IMR-90 (cell line): Measurements from ENCODE around the gene STAP1. TPM values are rescaled to one million over a fixed set of nuclear protein-coding genes. Genes with fewer than 3 reads are reported as not detected.

ENCODE experiments used
- ATAC-seq: fragments of 200-7000 bp; cut with Tn5 transposase; 2 replicates; pipeline ENCODE4 v1.9.1; 2020; ENCODE audit warnings: low read depth, mild to moderate bottlenecking, moderate library complexity
- BruUV-seq: library from RNA; stranded (reverse); fragments of 400-500 nt; replicated peaks from 2 replicates; lab custom pipeline; 2021; lab: Mats Ljungman, UMichigan
- CTCF ChIA-PET: fragments of 300-600 bp; formaldehyde crosslinking; extraction: SDS; loops from one replicate; lab custom pipeline; 2021; ENCODE audit warnings: antibody characterized with exemption; lab: Yijun Ruan, JAX
- POLR2A ChIA-PET: fragments of 300-600 bp; sonication (Branson Sonifier 250); formaldehyde crosslinking; loops from one replicate; lab custom pipeline; 2022; ENCODE audit warnings: antibody characterized with exemption; ENCODE audit not compliant: unreplicated experiment; lab: Charles Lee
- DNase-seq: peaks from one replicate; pipeline ENCODE4 v3.0.0; 2013
- H2AFZ ChIP-seq: replicated peaks from 2 replicates; pipeline ENCODE3; 2013; ENCODE audit warnings: low read length, mild to moderate bottlenecking; ENCODE audit not compliant: poor library complexity
- H2AK5ac ChIP-seq: 2 replicates; pipeline ENCODE4 v1.6.1; 2013; ENCODE audit warnings: low read depth, low read length, inconsistent platforms
- H2AK9ac ChIP-seq: replicated peaks from 2 replicates; pipeline ENCODE3; 2013; ENCODE audit warnings: mild to moderate bottlenecking, low read depth, low read length, moderate library complexity; ENCODE audit not compliant: poor library complexity
- H2BK120ac ChIP-seq: 2 replicates; pipeline ENCODE4 v1.6.1; 2013; ENCODE audit warnings: low read depth, low read length, inconsistent platforms
- H2BK15ac ChIP-seq: 3 replicates; pipeline ENCODE4 v1.6.1; 2013; ENCODE audit warnings: low read depth, low read length, inconsistent platforms
- H2BK20ac ChIP-seq: 2 replicates; pipeline ENCODE4 v1.6.1; 2013; ENCODE audit warnings: low read depth, mild to moderate bottlenecking, inconsistent platforms, low read length, moderate library complexity
- H2BK5ac ChIP-seq: 2 replicates; pipeline ENCODE4 v1.6.1; 2013; ENCODE audit warnings: mild to moderate bottlenecking, low read depth, low read length, inconsistent platforms; ENCODE audit not compliant: poor library complexity, severe bottlenecking
- H3K14ac ChIP-seq: replicated peaks from 2 replicates; pipeline ENCODE4 v1.6.1; 2013; ENCODE audit warnings: low read depth, low read length, inconsistent platforms
- H3K18ac ChIP-seq: 2 replicates; pipeline ENCODE4 v1.6.1; 2013; ENCODE audit warnings: low read depth, low read length, control low read depth
- H3K23ac ChIP-seq: 2 replicates; pipeline ENCODE4 v1.6.1; 2013; ENCODE audit warnings: low read depth, low read length, inconsistent platforms
- H3K27ac ChIP-seq: 2 replicates; pipeline ENCODE4 v1.5.1; 2013; ENCODE audit warnings: mild to moderate bottlenecking, control low read depth, low read length; ENCODE audit not compliant: insufficient read depth
- H3K27me3 ChIP-seq: 2 replicates; pipeline ENCODE4 v1.6.1; 2013; ENCODE audit warnings: low read length; ENCODE audit not compliant: control insufficient read depth, insufficient read depth
- H3K36me3 ChIP-seq: 2 replicates; pipeline ENCODE4 v1.6.1; 2013; ENCODE audit warnings: low read length, mixed read lengths; ENCODE audit not compliant: control insufficient read depth, insufficient read depth
- H3K4ac ChIP-seq: 2 replicates; pipeline ENCODE4 v1.6.1; 2013; ENCODE audit warnings: low read depth, low read length, inconsistent platforms
- H3K4me1 ChIP-seq: 2 replicates; pipeline ENCODE4 v1.6.1; 2013; ENCODE audit warnings: low read length, mixed read lengths; ENCODE audit not compliant: control insufficient read depth, insufficient read depth
- H3K4me2 ChIP-seq: 2 replicates; pipeline ENCODE4 v1.6.1; 2013; ENCODE audit warnings: low read depth, mild to moderate bottlenecking, control low read depth, low read length, moderate library complexity
- H3K4me3 ChIP-seq: 2 replicates; pipeline ENCODE4 v1.5.1; 2013; ENCODE audit warnings: low read depth, mild to moderate bottlenecking, control low read depth, low read length, moderate library complexity; ENCODE audit not compliant: insufficient read depth
- H3K56ac ChIP-seq: 2 replicates; pipeline ENCODE4 v1.6.1; 2013; ENCODE audit warnings: low read length, inconsistent platforms; ENCODE audit not compliant: insufficient read depth; ENCODE audit errors: extremely low read depth
- H3K79me1 ChIP-seq, 2 experiments: 2 replicates each; pipeline ENCODE4 v1.6.1; 2013; ENCODE audit warnings: low read length in 2 of 2, inconsistent platforms in 1 of 2, low read depth in 1 of 2
- H3K9ac ChIP-seq: 2 replicates; pipeline ENCODE4 v1.6.1; 2013; ENCODE audit warnings: low read depth, low read length, control low read depth
- H3K9me1 ChIP-seq: 2 replicates; pipeline ENCODE4 v1.6.1; 2013; ENCODE audit warnings: low read length, inconsistent platforms; ENCODE audit not compliant: insufficient read depth
- H3K9me3 ChIP-seq: 2 replicates; pipeline ENCODE4 v1.6.1; 2013; ENCODE audit warnings: low read length; ENCODE audit not compliant: control insufficient read depth, insufficient read depth
- H4K20me1 ChIP-seq: 2 replicates; pipeline ENCODE4 v1.6.1; 2013; ENCODE audit warnings: low read length, inconsistent platforms; ENCODE audit not compliant: insufficient read depth
- H4K5ac ChIP-seq: 2 replicates; pipeline ENCODE4 v1.6.1; 2013; ENCODE audit warnings: mild to moderate bottlenecking, low read depth, low read length, control low read depth
- H4K8ac ChIP-seq, 2 experiments: 2 replicates each; pipeline ENCODE4 v1.6.1; 2013; ENCODE audit warnings: low read depth in 2 of 2, low read length in 2 of 2, control low read depth in 1 of 2, inconsistent platforms in 1 of 2
- H4K91ac ChIP-seq: 2 replicates; pipeline ENCODE4 v1.6.1; 2013; ENCODE audit warnings: low read depth, low read length, inconsistent platforms; ENCODE audit not compliant: insufficient read depth
- CEBPB ChIP-seq: IDR thresholded peaks from 2 replicates; pipeline ENCODE4 v1.6.1; 2012; ENCODE audit warnings: low read depth, low read length, improper control_type of control experiment
- FOS ChIP-seq: fragments of 150-350 bp; IDR thresholded peaks from 2 replicates; pipeline ENCODE4 v1.6.1; 2016; ENCODE audit warnings: low read depth, low read length
- MAFK ChIP-seq: IDR thresholded peaks from 2 replicates; pipeline ENCODE4 v1.6.1; 2012; ENCODE audit warnings: low read depth, low read length, improper control_type of control experiment
- POLR2A ChIP-seq: IDR thresholded peaks from 2 replicates; pipeline ENCODE4 v1.6.1; 2012; ENCODE audit warnings: mild to moderate bottlenecking, low read depth, low read length
- RCOR1 ChIP-seq: IDR thresholded peaks from 2 replicates; pipeline ENCODE4 v1.6.1; 2012; ENCODE audit warnings: mild to moderate bottlenecking, low read length, improper control_type of control experiment; ENCODE audit not compliant: insufficient replicate concordance
- RFX5 ChIP-seq: IDR thresholded peaks from 2 replicates; pipeline ENCODE4 v1.8.0; 2012; ENCODE audit warnings: low read depth, mild to moderate bottlenecking, low read length, moderate library complexity
- SMC3 ChIP-seq: fragments of 150-350 bp; IDR thresholded peaks from 2 replicates; pipeline ENCODE4 v1.6.1; 2016; ENCODE audit warnings: low read depth, mild to moderate bottlenecking, antibody characterized with exemption, low read length, moderate library complexity
- WGBS, 2 experiments: methylation state at CpG; one replicate each; pipeline versions ENCODE4 v1.1.5 to v1.1.7; 2013; ENCODE audit warnings: missing lambda C conversion rate in 2 of 2; ENCODE audit not compliant: insufficient read length in 1 of 2; ENCODE audit errors: extremely low coverage in 2 of 2; 5-methylcytosine and 5-hydroxymethylcytosine counted together
- dilution Hi-C: fragments of 300-500 bp; cut with HindIII; formaldehyde crosslinking; loops from one replicate; pipeline ENCODE4 v1.14.3; 2018; ENCODE audit warnings: low sequenced_read_pairs; ENCODE audit not compliant: unreplicated experiment
- in situ Hi-C: fragments of 300-500 bp; cut with MboI; formaldehyde crosslinking; loops from 3 replicates; pipeline ENCODE4 v1.14.3; 2019; ENCODE audit warnings: low sequenced_read_pairs, inconsistent platforms, mixed read lengths
- intact Hi-C: fragments of 100-400 bp; cut with micrococcal nuclease; formaldehyde crosslinking; loops from 2 replicates; pipeline ENCODE4 v1.10.0; 2022
- polyA plus RNA-seq, 3 experiments: library from polyadenylated mRNA; depleted of rRNA; stranded (reverse); fragments of >200 nt; gene quantifications; 2 replicates each; pipeline ENCODE4 v1.2.3, GENCODE V29; 2012; ENCODE audit warnings: low replicate concordance in 1 of 3
- total RNA-seq: library from RNA; depleted of rRNA; stranded (reverse); fragments of >200 nt; gene quantifications from 2 replicates; pipeline ENCODE4 v1.2.3, GENCODE V29; 2012
- TF ChIP-seq, protein P1 (sequence below): fragments of 150-350 bp; IDR thresholded peaks from 2 replicates; pipeline ENCODE4 v1.6.1; 2016; ENCODE audit warnings: low read depth, mild to moderate bottlenecking, low read length, moderate library complexity, borderline replicate concordance
- TF ChIP-seq, protein P2 (sequence below): fragments of 150-350 bp; IDR thresholded peaks from 2 replicates; pipeline ENCODE4 v1.6.1; 2017; ENCODE audit warnings: mild to moderate bottlenecking, antibody characterized with exemption, low read length, low read depth

The STAP1 gene
- total and polyA plus RNA-seq, 2 of the 4 experiments (the other 2 are of a cell fraction): not detected

DNA sequence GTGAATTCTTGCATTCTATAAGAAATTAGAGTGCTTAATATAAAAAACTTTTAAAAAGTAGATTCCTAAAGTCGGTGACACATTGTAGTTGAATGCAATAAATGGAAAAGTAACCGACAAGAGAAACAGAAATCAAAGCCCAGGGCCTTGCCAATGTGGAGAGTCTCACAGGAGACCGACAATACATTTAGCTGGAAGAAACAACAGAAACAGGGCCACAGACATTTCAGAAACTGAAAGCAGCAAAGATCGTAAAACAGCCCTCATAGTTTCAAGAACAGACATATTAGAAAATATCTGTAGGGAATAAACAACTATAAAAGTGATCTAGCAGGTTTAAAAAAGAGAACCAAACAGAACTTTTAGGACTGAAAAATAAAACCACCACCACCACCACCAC lies 49.5 kb downstream of the STAP1 start:
- no peak overlapping the region for H3K18ac ChIP-seq
- in situ Hi-C loops (no loop called here), dilution Hi-C loops (no loop called here), intact Hi-C loops (no loop called here)
- no peaks in the 10 kb centered on the region for H3K4me1 ChIP-seq
- no peak overlapping the region for H2AK5ac ChIP-seq
- H4K5ac ChIP-seq: no peak overlapping the region
- no peaks in the 10 kb centered on the region for H3K79me1 ChIP-seq
- H2BK20ac ChIP-seq: no peak overlapping the region
- no peak overlapping the region for H4K8ac ChIP-seq
- ChIA-PET POLR2A (no interaction called here), CTCF (no interaction called here)
- H2BK15ac ChIP-seq: no peak overlapping the region
- H3K9ac ChIP-seq: no peak overlapping the region
- H3K4me3 ChIP-seq: no peak overlapping the region
- no peaks in the 10 kb centered on the region for H3K9me3 ChIP-seq
- ATAC-seq (no peak), DNase-seq (no peak)
- no peak overlapping the region for H3K56ac ChIP-seq
- H3K14ac ChIP-seq: no peak overlapping the region
- H3K4me2 ChIP-seq: no peak overlapping the region
- no peaks in the 10 kb centered on the region for H3K27me3 ChIP-seq
- no peak for TF ChIP-seq FOS
- TF ChIP-seq, protein P1, sequence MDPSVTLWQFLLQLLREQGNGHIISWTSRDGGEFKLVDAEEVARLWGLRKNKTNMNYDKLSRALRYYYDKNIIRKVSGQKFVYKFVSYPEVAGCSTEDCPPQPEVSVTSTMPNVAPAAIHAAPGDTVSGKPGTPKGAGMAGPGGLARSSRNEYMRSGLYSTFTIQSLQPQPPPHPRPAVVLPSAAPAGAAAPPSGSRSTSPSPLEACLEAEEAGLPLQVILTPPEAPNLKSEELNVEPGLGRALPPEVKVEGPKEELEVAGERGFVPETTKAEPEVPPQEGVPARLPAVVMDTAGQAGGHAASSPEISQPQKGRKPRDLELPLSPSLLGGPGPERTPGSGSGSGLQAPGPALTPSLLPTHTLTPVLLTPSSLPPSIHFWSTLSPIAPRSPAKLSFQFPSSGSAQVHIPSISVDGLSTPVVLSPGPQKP: no peak
- no peak for TF ChIP-seq RCOR1
- no peak for TF ChIP-seq SMC3
- TF ChIP-seq RFX5: no peak
- no peak for TF ChIP-seq MAFK
- TF ChIP-seq POLR2A: no peak
- TF ChIP-seq CEBPB: no peak
- TF ChIP-seq, protein P2, sequence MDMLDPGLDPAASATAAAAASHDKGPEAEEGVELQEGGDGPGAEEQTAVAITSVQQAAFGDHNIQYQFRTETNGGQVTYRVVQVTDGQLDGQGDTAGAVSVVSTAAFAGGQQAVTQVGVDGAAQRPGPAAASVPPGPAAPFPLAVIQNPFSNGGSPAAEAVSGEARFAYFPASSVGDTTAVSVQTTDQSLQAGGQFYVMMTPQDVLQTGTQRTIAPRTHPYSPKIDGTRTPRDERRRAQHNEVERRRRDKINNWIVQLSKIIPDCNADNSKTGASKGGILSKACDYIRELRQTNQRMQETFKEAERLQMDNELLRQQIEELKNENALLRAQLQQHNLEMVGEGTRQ: no peak
- no peak overlapping the region for H3K27ac ChIP-seq
- BruUV-seq: no TSS peak
- H2BK120ac ChIP-seq: no peak overlapping the region
- H4K20me1 ChIP-seq: no peaks in the 10 kb centered on the region
- no peak overlapping the region for H3K23ac ChIP-seq
- H4K91ac ChIP-seq: no peak overlapping the region
- H2BK5ac ChIP-seq: no peak overlapping the region
- no peak overlapping the region for H3K4ac ChIP-seq
- no peak overlapping the region for H2AK9ac ChIP-seq
- no peak overlapping the region for H2AFZ ChIP-seq
- H3K36me3 ChIP-seq: no peaks in the 10 kb centered on the region
- no peaks in the 10 kb centered on the region for H3K9me1 ChIP-seq
- no CpG with 5 or more reads among the region's 4 CpGs for WGBS, 2 experiments
